Type B pancreatic cell (in vitro differentiated cells): ENCODE results near the gene ZNF343. TPM values are rescaled to one million over a fixed set of nuclear protein-coding genes. Genes with fewer than 3 reads are reported as not detected.
"Not testable (repeated sequence)": the region's sequence is repeated elsewhere in the genome, so short reads cannot be mapped to it uniquely, and the experiment has no call there.

Source experiments
- DNase-seq: peaks from one replicate; pipeline ENCODE4 v3.0.0; 2021; ENCODE audit warnings: mixed read lengths; ENCODE audit not compliant: unreplicated experiment; ENCODE audit errors: extremely low spot score
- H3K27ac Mint-ChIP-seq: 2 replicates; pipeline ENCODE4 v1.8.0; 2021; ENCODE audit warnings: mild to moderate bottlenecking, mixed read lengths
- H3K27me3 Mint-ChIP-seq: 2 replicates; pipeline ENCODE4 v1.8.0; 2021; ENCODE audit warnings: mixed read lengths
- H3K36me3 Mint-ChIP-seq: 2 replicates; pipeline ENCODE4 v1.8.0; 2021; ENCODE audit warnings: mixed read lengths
- H3K4me1 Mint-ChIP-seq: one replicate; pipeline ENCODE4 v1.8.0; 2021; ENCODE audit warnings: mixed read lengths; ENCODE audit not compliant: unreplicated experiment
- H3K4me3 Mint-ChIP-seq: 2 replicates; pipeline ENCODE4 v1.8.0; 2021; ENCODE audit warnings: mild to moderate bottlenecking, mixed read lengths
- H3K9me3 Mint-ChIP-seq: 2 replicates; pipeline ENCODE4 v1.8.0; 2021; ENCODE audit warnings: mixed read lengths
- CTCF ChIP-seq: fragments of 200-600 bp; sonication (generic); conservative IDR thresholded peaks from 2 replicates; pipeline ENCODE4 v1.5.0; 2021; ENCODE audit warnings: antibody characterized with exemption, mild to moderate bottlenecking
- total RNA-seq: library from RNA; stranded (reverse); gene quantifications from 2 replicates; pipeline ENCODE4 v1.2.1, GENCODE V29; 2021; ENCODE audit warnings: low replicate concordance

The ZNF343 gene
- total RNA-seq, 1 donor from 2014 or later: 16.6 TPM

DNA sequence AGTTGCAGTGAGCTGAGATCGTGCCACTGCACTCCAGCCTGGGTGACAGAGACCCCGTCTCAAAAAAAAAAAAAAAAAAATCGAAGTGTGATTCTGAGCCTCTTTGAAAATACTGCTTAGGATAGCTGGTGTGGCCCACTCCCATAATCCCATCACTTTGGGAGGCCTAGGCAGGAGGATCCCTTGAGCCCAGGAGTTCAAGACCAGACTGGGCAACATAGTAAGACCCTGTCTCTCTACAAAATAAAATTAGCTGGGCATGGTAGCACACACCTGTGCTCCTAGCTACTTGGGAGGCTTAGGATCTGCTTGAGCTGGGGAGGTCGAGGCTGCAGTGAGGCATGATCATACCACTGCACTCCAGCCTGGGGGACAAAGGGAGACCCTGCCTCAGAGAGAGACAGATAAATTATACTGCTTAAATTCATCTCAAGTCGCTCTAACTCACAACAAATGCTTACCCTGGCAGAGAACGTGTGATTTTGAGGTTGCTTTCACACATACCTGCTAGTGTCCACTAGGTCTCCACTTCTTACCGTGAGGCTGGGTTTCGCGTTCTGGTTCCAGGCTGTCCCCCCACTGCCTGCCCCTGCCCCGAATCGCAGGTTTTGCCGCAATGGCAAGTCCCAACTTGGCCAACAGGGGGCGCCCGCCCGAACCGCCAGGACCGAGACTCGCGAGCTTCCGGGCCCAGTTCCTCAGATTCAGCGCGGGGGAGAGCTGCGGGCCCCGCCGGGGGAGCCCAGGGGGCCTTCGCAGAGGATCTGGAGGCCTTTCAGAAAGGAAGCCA, 15.4 kb upstream of the ZNF343 start:
- Mint-ChIP-seq H3K4me3 (peak overlapping the region; percentile 91), H3K27ac (peak overlapping the region; percentile 26), H3K27me3 (peaks cover 66% of the 10 kb centered on the region), H3K9me3 (no peaks in the 10 kb centered on the region), H3K36me3 (no peaks in the 10 kb centered on the region), H3K4me1 (peaks cover 7% of the 10 kb centered on the region)
- DNase-seq: peak; percentile 94
- peak; percentile 99 for TF ChIP-seq CTCF

- Mint-ChIP-seq H3K27me3 (peaks cover 65% of the 10 kb centered on the region), H3K4me3 (peak overlapping the region; percentile 22)
- DNase-seq, H3K4me1 Mint-ChIP-seq, H3K27ac Mint-ChIP-seq, H3K9me3 Mint-ChIP-seq, H3K36me3 Mint-ChIP-seq: not testable (repeated sequence)
Measured at GRCh38 chr20:2522826-2523429, 14.2 kb upstream of the ZNF343 start.

DNA sequence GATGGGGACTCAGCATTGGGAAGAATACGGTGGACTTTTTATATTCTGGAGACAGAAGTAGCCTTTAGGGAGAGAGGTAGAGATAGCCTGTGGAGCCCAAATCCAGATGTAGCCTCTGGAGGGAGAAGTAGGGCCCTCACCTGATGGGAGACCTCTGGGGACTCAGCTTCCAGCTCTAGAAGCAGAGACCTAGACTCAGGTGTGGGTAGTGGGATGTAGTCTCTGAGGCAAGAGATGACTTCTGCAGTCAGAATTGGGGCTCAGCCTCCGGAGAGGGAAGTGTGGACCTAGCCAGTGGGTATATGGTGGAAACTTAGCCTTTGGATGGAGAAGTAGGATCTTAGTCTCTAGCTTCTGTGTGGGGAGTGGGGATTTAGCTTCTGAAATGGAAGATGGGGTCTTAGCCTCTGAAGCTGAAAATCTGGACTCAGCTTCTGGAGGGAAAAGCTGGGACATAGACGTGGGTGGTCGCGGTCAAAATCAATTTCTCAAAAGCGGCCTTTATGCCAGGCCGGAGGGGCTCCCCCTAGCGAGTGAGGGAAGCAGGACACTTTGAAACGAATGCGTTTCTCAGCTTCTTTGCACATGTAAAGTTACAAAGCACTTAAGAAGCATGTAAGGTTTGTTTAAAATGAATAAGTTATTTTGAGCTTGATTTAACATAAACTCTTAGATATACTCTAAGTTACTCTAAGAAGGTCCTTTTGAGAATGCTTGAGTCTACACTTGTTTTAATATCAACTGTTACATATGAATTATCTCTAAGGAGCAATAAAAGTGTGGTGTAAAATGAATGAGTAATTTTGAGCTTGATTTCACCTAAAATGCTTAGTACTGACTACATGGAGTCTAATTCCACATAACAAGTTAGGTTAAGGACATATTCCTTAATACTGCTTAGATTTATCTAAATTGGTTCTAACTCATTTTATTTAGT, 12.9 kb upstream of the ZNF343 start:
- Mint-ChIP-seq H3K27me3 (peaks cover 55% of the 10 kb centered on the region), H3K4me3 (peak overlapping the region; percentile 48), H3K27ac (no peak overlapping the region), H3K36me3 (no peaks in the 10 kb centered on the region), H3K4me1 (peaks cover 7% of the 10 kb centered on the region), H3K9me3 (no peaks in the 10 kb centered on the region)
- DNase-seq: no peak
- peak; percentile 91 for TF ChIP-seq CTCF

GRCh38 chr20:2520617-2521016, 11.9 kb upstream of the ZNF343 start:
- no peak for TF ChIP-seq CTCF
- H3K9me3 Mint-ChIP-seq: no peaks in the 10 kb centered on the region
- no peak overlapping the region for H3K27ac Mint-ChIP-seq
- peaks cover 7% of the 10 kb centered on the region for H3K4me1 Mint-ChIP-seq
- no peaks in the 10 kb centered on the region for H3K36me3 Mint-ChIP-seq
- no peak for DNase-seq
- no peak overlapping the region for H3K4me3 Mint-ChIP-seq
- H3K27me3 Mint-ChIP-seq: peaks cover 48% of the 10 kb centered on the region

- no peak overlapping the region for H3K4me3 Mint-ChIP-seq
Measured at GRCh38 chr20:2519115-2519809, 10.5 kb upstream of the ZNF343 start.

More at GRCh38 chr20:2519115-2519809, 10.5 kb upstream of the ZNF343 start:
- DNase-seq: no peak
- no peak overlapping the region for H3K27ac Mint-ChIP-seq
- H3K9me3 Mint-ChIP-seq: no peaks in the 10 kb centered on the region
- H3K4me1 Mint-ChIP-seq: peaks cover 7% of the 10 kb centered on the region
- no peaks in the 10 kb centered on the region for H3K36me3 Mint-ChIP-seq
- peaks cover 45% of the 10 kb centered on the region for H3K27me3 Mint-ChIP-seq
- no peak for TF ChIP-seq CTCF
